NOMO-1 treated with dmso at 0.1 percent for 144 hours (cell line): Measurements from ENCODE around the gene ADISSP.
"Not testable (repeated sequence)": the region's sequence is repeated elsewhere in the genome, so short reads cannot be mapped to it uniquely, and the experiment has no call there.

Experiments used
- DNase-seq: peaks from one replicate; lab custom pipeline; 2025; ENCODE audit not compliant: unreplicated experiment; lab: John Stamatoyannopoulos, UW

Gene ADISSP

GRCh38 chr20:3798373-3798768 is 30.8 kb upstream of the ADISSP start:
- no peak for DNase-seq

- no peak for DNase-seq
Measured at GRCh38 chr20:3797592-3798372, 30.2 kb upstream of the ADISSP start.

GRCh38 chr20:3797226-3797545 is 29.6 kb upstream of the ADISSP start:
- DNase-seq = no peak

GRCh38 chr20:3796477-3797225 is 29.1 kb upstream of the ADISSP start:
- DNase-seq = no peak

- peak; percentile 71 for DNase-seq
Measured at GRCh38 chr20:3795511-3796468, 28.2 kb upstream of the ADISSP start, which contains the start of gene CDC25B. Gene CDC25B (plus strand): TSS chr20:3796310. CDS start chr20:3796532, 222 bp downstream.

- DNase-seq = no peak
Measured at GRCh38 chr20:3794701-3795420, 27.3 kb upstream of the ADISSP start.

- not testable (repeated sequence) for DNase-seq
Measured at GRCh38 chr20:3794168-3794567, 26.6 kb upstream of the ADISSP start.

- not testable (repeated sequence) for DNase-seq
Measured at GRCh38 chr20:3789201-3789600, 21.6 kb upstream of the ADISSP start.

GRCh38 chr20:3788685-3789155 is 21.2 kb upstream of the ADISSP start:
- DNase-seq = no peak

GRCh38 chr20:3787324-3788014 is 19.9 kb upstream of the ADISSP start:
- DNase-seq = no peak

GRCh38 chr20:3786665-3787323 is 19.2 kb upstream of the ADISSP start, which contains the start of gene CENPB:
Gene CENPB (minus strand): TSS chr20:3786740. CDS start chr20:3786483, 257 bp downstream.
- peak; percentile 80 for DNase-seq

- no peak for DNase-seq
Measured at GRCh38 chr20:3786126-3786484, 18.6 kb upstream of the ADISSP start.

- no peak for DNase-seq
Measured at GRCh38 chr20:3785240-3786125, 17.9 kb upstream of the ADISSP start.

- no peak for DNase-seq
Measured at GRCh38 chr20:3784863-3785239, 17.3 kb upstream of the ADISSP start.

- no peak for DNase-seq
Measured at GRCh38 chr20:3784216-3784853, 16.8 kb upstream of the ADISSP start.

GRCh38 chr20:3783511-3784195 is 16.1 kb upstream of the ADISSP start:
- no peak for DNase-seq

- DNase-seq = no peak
Measured at GRCh38 chr20:3783068-3783489, 15.5 kb upstream of the ADISSP start.
